LNCaP clone FGC (cell line): ENCODE measurements around the gene CCDC88C.

Experiments
- DNase-seq: peaks from one replicate; pipeline ENCODE4 v3.0.0-alpha.2; 2011; ENCODE audit warnings: low read depth
- H3K4me3 ChIP-seq: 2 replicates; pipeline ENCODE4 v1.5.1; 2011; ENCODE audit warnings: mild to moderate bottlenecking, low read depth, low read length, control low read depth
- CTCF ChIP-seq: IDR thresholded peaks from 2 replicates; pipeline ENCODE4 v1.5.1; 2012; ENCODE audit warnings: mild to moderate bottlenecking; ENCODE audit not compliant: control insufficient read depth, insufficient read depth; ENCODE audit errors: extremely low read depth

CCDC88C gene

GRCh38 chr14:91371990-91372375 lies 45.6 kb downstream of the CCDC88C start:
- no peak for DNase-seq
- no peak for TF ChIP-seq CTCF
- H3K4me3 ChIP-seq, result no peak overlapping the region

- H3K4me3 ChIP-seq, result no peak overlapping the region
- no peak for TF ChIP-seq CTCF
- DNase-seq, result no peak
Observed at GRCh38 chr14:91371011-91371989, 46.3 kb downstream of the CCDC88C start.

- no peak for DNase-seq
- no peak overlapping the region for H3K4me3 ChIP-seq
- TF ChIP-seq CTCF, result peak; percentile 4; the same call in 1 of the 2 replicates
Observed at GRCh38 chr14:91369628-91370445, 47.8 kb downstream of the CCDC88C start.

- no peak for DNase-seq
- TF ChIP-seq CTCF, result no peak
- H3K4me3 ChIP-seq, result no peak overlapping the region
Observed at GRCh38 chr14:91368776-91369416, 48.7 kb downstream of the CCDC88C start.

GRCh38 chr14:91367173-91368171 lies 50.1 kb downstream of the CCDC88C start:
- DNase-seq, result peak; percentile 82
- no peak for TF ChIP-seq CTCF
- H3K4me3 ChIP-seq, result no peak overlapping the region

GRCh38 chr14:91366749-91367148 lies 50.9 kb downstream of the CCDC88C start:
- TF ChIP-seq CTCF, result no peak
- DNase-seq, result no peak
- no peak overlapping the region for H3K4me3 ChIP-seq
